Islet of Langerhans (tissue), 1 donor: ENCODE results near the gene NCAPD2.
"Not testable (repeated sequence)": the region's sequence is repeated elsewhere in the genome, so short reads cannot be mapped to it uniquely, and the experiment has no call there.

Experiments used
- FAIRE-seq: peaks from one replicate; lab custom pipeline; 2011; peaks lifted over from hg19 to GRCh38; lab: Jason Lieb, UNC

The NCAPD2 gene

DNA sequence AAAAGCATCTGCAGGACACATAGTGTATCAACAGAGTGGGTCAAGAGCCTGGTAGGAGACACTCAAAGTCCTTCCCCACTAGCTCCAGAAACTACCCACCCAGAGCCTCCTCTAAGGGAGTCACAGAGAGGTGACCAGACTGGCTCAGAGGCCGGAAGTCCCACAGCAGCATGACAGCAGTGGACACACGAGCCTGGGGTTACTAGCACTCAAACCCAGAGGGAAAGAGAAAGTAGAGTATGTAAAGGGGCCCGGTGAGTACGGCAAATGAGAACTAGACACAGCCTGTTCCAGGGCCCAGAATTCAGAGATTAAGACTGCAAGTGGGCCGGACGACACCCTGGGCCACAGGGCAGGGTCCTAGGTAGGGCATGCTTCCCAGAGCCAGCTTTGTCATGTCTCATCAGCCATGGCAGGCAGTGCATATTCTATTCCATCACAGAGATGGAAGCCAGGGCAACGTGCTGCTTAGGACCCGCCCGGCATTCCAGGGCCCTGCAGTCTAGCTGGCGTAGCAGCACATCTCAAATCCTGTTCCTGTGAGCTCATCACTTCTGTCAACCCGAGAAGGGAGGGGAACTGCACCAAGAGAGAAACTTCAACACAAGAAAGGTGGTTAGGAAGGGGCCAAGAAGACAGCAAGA is 57.7 kb downstream of the NCAPD2 start:
- no peak for FAIRE-seq

DNA sequence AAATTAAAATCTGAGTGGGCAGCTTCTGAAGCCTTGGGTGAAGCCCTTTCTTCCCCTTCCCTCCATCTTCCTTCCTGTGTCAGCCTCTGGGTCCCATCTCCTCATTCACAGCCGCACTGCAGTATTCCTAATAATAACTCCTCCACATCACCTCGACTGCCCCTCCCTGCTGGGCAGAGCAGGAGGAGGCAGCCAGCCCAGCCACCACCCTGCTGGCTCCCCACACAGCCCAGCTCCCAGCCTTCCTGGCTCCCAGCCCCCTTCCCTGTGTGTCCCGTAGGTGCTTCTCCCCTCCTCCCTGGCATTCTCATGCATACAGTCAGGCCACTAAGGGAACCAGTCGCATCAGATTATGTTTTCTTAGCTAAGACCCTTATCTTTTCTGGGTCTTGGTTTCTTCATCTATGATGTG is 58.2 kb downstream of the NCAPD2 start:
- FAIRE-seq: no peak

DNA sequence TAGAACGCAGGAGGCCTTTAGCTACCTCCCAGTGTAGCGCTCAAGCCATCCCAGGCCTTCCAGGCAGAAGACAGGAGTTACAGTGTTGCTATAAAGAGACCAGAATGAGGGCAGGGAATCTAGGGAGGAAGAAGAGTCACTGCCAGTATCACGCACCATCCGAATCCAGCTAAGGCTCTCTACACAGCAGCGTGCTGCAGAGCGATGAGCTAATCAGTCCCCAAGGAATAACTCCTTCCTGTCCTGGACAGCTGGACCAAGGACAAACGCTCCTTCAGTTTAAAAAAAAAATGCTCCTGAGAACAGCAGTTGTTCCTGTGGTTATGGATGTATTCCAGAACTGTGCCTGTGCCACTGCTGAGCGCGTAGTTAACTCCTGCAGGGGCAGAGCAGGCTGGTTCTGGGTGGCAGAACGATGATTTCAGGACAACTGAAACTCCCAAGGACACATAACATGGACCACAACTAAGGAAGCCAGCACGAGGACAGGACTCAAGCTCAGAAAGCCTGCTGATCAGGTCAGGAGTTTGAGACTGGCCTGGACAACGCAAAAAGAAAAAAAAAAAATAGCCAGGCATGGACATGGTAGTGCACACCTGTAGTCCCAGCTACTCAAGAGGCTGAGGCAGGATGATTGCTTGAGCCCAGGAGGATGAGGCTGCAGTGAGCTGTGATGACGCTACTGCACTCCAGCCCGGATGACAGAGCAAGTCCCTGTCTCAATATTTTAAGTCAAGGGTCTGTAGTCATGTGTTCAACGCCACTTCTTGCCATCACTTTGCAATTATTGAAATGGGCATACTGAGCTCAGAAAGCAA is 59.4 kb downstream of the NCAPD2 start:
- no peak for FAIRE-seq

DNA sequence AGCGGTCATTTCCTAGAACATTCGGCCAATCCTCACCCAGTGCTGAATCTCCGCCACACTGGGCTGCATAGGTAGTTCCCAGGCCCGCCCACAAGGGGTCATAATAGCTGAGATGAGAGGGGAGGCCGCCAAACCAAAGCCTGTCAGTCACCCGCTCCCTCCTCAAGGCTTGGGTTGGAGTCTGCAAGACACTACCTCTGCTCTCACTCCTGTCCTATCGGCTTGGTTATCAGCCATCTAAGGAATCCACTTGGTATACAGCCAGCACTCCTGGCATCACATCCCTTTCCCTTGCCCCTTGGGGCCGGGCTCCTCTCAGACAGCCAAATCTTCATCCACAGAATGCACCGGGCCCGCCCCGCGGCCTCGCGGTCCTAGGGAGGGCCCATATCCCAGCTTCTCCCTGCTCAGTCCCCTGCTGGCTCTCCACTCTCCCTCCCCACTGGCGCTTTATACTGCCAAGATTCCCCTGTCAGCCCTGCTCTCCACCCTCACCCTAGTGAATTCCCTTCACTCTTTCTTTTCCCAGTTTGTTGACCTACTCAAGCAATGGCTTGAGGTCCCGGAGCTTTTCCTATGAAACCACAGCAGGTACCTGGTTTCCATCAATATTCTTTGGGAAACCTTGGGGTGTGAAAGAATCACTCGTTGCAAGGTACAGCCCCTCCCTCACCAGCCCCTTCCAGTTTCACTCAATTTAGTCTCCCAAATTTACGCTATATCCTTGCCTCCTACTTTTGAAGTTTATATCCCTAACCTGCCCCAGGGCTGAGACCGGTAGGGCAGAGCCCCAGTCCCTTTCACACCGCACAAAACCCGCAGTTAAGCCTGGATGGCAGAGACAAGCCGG is 60.5 kb downstream of the NCAPD2 start:
- FAIRE-seq: no peak

DNA sequence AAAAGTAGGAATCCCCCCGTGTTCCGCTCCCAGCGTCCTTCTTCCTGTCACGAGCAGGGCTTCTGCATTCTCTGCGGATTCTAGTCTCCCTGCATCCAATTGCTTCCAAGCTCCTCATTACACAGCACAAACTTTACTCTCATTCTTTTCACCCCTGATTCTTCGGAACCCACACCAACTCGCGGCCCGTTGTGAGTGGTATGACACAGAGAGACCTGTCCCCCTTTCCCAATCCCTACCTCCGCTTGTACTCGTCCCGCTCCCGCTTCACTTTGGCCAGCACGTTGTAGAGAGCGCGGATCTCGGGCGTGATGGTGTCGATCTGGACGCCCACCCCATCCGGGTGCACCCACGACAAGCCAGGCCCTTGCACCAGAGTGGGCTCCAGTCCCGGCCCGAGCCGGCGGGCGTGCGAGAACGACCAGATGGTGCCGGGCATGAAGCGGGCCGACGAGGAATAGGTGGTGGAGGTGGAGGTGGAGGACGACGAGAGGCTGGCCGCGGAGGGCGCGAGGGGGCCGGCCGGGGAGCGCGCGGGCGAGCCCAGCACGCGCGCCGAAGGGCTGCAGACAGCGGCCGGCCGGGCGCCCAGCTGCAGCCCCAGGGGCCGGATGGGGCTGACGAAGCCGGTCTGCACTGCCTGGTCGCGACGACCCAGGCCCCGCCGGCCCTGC is 61.3 kb downstream of the NCAPD2 start:
- no peak for FAIRE-seq

DNA sequence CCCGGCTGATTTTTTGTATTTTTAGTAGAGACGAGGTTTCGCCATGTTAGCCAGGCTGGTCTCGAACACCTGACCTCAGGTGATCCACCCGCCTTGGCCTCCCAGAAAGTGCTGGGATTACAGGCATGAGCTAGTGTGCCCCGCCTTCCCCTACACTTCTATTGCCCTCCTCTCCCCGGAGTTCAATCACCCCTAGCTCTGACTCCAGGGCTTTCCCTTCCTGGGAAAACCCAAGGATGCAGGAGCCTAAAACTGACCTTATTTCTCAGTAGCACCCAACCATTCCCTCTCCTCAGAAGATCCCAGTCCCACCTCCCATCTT is 62.6 kb downstream of the NCAPD2 start:
- FAIRE-seq: not testable (repeated sequence)

DNA sequence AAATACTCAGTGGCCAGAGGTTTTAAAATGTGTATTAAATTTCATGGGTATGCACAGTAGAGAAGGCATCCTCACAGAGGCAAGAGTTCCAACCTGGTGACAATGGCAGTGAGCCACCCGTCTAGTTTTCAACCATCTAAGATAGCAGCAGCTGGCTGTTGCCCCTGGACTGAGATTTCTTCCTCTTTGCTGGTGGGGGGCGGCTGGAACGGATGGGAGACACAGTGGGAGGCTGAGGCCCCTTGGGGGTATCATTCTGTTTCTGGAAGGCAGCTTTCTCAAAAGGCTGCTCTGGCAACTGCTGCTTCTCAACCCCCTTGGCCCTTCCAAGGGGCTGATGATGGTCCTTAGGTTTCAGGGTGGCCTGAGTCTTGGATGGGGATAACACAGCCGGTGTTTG is 63.0 kb downstream of the NCAPD2 start:
- no peak for FAIRE-seq

DNA sequence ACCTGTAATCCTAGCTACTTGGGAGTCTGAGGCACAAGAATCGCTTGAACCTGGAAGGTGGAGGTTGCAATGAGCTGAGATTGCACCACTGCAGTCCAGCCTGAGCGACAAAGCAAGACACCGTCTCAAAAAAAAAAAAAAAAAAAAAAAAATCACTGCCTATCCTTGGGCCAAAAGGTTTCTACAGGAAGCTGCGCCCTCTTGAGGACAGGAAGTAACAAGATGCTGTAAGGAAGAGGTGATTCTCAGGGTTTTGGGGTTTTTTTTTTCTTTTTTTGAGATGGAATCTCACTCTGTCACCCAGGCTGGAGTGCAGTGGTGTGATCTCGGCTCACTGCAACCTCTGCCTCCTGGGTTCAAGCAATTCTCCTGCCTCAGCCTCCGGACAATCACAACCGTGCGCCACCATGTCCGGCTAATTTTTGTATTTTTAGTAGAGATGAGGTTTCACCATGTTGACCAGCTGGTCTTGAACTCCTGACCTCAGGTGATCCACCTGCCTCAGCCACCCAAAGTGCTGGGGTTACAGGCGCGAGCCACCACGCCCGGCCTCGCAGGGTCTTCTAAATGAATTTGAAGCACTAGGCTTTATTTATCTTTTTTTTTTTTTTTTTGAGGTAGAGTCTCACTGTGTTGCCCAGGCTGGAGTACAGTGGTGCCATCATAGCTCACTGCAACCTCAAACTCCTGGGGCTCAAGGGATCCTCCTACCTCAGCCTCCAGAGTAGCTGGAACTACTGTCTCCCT is 64.3 kb downstream of the NCAPD2 start:
- not testable (repeated sequence) for FAIRE-seq

DNA sequence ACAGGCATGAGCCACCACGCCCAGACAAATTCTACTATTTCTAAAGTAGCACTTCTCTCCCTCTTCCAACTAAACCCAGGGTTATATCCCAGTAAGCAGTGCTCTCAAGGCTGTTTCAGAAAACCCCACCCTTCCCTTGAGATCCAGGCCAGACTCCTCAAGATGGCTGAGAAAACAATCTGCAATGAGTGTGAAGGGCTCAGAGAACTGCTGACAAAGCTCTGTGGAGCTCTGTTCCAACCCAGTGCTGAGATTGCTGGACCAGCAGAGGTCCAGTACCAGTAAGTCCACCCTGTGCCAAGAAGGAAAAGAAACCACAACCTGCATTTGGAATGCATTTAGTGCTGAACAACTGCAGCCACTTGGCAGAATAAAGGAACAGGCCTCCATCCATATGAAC is 65.6 kb downstream of the NCAPD2 start:
- no peak for FAIRE-seq

DNA sequence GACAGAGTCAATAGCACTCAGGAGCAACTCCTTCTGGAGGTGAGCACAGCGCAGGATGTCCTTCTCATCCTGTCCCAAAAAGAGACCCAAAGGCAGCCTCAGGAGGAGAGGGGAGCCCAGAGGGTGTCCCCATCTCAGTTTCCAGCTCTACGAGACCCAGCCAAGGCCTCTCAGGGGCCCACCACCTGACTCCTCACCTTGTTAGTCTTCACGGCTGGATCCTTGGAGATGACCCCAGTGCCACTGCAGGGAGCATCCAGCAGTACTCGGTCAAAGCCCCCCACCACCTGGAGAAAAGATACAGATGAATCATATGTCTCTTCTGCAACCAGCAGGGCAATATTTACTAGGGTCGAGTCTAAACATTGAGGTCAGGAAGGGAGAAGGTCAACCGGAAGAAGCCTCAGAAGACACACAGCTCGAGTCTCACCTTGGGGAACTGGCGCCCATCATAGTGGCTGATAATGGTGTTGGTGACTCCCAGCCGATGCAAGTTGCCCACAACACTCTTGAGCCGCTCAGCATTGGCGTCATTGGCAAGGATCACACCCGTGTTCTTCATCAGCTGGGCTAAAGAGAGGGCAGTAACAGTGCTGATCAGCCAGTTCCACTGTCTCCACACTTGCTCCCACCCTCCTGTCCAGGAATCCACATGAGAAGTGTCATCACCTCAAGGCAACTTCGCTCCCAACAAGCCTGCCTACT is 66.8 kb downstream of the NCAPD2 start:
- no peak for FAIRE-seq

DNA sequence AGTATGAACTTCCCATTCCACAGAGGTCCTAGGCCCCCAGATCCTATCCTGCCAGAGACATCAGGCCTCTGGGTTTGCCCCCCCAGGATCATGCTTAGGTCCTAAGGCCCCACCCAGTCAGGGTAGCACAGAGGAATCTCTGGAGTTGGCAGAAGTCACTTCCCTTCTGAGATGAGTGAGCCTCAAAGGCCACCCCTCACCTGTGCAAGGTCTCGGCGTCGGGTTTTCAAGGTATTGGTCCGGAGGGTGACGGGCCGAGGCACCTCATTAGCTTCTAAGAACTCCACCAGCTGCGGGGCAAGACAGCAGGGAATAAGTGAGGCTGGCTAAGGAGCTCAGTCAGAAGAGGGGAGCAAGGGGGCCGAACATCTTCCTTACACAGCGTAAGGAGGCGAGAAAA is 69.0 kb downstream of the NCAPD2 start:
- no peak for FAIRE-seq

DNA sequence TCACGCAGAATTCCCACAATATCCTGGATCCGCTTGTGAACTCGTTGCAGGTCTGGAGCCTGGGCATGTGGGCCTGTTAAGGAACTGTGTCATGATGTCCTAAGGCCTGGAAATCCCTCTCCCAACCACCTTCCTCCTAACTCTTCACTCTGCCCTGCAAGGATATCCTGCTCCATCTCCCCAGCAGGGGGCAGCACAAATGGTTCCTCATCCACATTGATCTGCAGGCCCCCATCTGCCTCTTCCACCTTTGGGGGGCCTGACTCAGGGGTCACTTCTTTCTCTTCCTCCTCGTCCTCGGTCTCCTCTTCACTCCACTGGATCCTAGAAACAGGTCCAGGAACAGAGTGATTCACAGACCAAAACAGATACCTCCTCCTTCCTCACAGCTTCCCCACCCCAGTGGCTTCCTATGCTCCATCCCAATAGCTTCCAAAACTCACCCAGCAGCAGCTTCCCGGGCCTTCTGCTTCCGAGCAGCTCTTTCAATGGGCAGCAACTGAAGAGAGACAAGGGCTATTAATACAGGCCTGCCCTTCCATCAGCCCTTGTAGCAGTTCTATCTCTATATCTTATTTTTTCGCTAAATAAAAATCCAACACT is 69.6 kb downstream of the NCAPD2 start:
- no peak for FAIRE-seq

DNA sequence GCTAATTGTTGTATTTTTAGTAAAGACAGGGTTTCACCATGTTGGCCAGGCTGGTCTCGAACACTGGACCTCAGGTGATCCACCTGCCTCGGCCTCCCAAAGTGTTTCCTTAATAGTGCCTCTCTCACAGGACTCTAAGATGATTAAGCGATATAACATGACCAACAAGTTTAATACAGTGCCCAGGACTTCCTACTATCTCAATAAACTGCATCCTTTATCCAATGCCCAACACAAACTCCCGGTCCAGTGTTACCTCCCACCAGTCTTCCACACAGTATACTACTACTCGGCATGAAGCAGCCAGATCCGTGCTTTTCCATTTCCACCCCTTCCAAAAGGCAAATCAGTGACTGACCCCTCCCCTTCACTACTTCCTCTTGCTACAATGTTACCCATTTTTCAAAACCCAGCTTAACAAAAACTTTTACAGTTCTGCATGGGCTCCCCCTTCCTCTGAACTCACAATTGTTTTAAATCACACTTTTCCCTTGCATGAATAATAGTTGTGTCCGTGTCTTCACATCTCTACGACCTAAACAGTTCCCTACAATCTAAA is 73.3 kb downstream of the NCAPD2 start:
- FAIRE-seq: no peak

DNA sequence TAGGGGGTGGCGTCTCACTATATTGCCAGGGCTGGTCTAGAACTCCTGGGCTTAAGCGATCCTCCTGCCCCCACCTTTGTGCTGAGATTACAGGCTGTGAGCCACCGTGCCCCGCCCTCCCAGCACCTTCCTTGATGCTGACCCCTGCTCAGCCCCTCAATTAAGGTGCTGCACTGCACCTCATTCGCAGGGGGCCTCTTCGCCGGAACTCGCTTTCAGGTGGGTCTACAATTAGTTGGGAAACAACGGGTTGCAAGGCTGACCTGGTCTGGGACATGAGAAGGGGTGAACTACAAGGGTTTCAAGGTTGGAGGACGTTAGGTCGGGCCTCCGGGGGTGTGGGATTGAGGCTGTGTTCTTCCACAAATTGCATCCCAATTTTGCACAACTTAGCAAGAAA is 75.4 kb downstream of the NCAPD2 start:
- FAIRE-seq: no peak

DNA sequence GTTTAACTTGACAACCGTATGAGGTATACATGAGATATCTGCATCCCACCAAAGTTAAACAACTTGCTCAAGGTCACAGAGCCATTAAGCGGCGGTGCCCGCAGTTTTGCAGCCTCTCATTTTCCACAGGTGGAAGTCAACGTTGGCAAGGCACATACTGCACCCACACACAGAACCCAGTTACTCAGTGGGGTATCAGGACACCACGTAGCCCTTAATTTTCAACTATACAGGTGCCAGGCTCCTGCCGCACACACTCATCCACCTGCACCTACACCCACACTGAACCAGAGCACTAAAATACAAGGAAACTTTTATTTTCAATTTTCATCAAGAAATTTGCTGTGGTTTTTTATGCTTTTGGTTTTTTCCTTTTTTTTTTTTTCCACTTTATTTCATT is 75.9 kb downstream of the NCAPD2 start:
- no peak for FAIRE-seq

DNA sequence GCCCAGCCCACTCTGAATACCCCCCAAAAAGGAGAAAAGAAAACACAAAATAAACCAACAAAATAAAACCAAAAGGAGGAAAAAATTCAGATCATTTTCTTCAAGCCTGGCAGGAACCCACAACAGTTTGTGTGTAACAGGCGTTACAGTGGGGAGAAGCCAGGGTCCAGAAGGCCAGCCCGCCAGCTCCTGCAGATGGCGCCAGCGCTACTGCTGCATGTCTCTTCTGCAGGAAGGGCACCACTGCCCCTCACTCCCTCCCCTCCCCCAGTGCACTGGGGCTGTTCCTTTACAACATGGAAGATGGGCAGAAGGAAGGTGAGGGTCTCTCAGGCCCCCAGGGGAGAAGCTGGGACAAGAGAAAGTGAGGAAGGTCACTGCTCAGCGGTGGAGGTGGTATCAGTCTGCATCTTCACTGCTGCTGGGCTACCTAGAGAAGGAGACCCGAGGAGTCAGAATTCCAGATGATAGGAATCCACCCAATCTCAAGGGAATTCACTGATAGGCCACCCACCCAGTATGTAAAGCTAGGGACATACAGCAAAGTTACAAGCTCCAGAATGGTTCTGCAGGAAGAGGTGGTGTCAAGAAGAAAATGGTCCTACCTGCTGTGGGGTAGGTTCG is 76.5 kb downstream of the NCAPD2 start:
- FAIRE-seq: no peak

DNA sequence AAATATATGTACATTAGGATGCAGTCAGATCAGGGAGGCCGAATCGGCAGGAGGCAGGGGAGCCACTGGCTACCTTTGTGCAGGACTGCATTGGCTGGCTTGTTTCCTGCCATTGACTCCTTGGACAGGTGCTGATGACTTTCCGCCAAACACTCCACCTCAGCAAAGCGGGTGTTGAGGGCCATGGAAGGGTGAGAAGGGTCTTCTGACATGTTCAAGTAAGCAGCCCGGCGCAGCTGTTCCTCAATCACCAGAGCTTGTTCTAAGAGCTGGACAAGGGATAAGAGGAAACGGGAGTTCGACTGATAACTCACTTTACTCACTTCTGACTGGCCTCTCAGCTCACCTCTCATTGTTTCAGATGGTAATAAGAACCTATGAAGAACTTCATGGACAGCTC is 79.1 kb downstream of the NCAPD2 start:
- FAIRE-seq: no peak

DNA sequence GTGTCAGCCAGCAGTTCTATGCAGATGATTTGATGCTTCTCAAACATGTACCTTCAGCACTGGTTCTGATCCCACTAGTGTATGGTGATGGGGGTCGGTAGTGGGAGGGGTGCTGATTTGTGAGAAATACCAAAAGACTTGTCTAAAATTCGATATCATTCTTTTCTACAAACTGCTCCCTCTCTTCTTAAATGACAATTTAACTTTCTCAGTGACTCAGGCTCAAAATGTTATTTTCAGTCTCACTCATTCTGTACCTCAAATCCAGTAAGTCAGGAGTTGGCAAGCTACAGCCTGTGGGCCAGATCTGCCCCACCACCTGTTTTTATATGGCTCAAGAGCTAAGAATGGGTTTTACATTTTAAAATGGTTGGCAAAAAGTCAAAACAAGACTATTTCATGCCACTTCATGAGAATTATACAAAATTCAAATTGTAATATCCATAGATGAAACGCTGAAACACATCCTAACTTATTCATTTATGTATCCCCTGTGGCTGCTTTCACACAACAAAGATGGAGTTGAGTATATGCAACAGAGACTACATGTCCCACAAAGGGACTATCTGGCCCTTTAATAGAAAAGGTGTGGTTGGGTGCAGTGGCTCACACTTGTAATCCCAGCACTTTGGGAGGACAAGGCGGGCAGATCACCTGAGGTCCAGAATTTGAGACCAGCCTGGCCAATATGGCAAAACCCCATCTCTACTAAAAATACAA is 80.8 kb downstream of the NCAPD2 start:
- no peak for FAIRE-seq

DNA sequence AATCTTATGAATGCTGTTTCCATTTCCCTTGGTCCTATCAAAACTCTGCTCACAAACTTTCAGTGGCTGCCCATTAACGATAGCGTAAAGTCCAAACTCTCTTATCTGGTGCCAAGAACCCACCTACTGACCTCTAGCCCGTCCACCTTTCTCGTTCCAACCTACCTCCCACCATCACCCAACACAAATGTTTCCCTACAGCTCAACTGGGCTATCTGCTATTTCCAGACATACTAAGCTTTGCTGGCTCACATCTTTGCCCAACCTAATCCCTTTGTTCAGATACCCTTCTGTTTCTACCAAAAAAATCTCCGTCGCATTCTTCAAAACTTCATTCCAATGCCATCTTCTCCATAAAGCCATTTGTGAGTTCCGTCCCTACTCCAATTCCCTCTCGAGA is 81.7 kb downstream of the NCAPD2 start:
- FAIRE-seq: no peak
